ENCODE results near the gene TMSB10.

Gene TMSB10

DNA sequence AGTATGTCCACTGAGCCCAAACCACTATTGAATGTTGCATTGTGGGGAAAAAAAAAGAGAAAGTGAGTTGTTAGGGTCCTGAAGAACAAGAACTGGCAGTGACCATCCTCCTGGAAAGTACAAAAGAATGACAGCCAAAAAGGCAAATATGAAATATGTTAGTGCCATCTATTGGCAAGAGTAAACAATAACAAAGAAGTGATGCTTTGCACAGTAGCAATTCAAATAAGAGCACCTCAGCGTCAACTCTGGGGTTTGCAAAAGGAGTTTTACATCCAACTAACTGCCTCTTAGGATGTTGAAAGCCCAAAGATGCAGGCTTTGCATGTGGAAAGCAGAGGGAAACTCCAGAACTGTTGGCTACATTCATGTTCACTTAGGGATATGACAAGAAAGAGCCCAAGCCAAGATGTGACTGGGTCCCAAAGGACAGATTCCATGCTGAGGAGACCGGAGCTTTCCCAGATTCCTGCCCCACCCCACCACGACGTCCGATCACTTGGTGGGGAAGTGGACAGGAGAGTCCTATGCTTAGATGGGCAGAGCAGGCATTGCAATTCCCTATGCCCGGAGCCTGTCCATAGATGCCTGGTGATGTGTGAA lies 40.2 kb upstream of the TMSB10 start:
- TF ChIP-seq, protein P1, sequence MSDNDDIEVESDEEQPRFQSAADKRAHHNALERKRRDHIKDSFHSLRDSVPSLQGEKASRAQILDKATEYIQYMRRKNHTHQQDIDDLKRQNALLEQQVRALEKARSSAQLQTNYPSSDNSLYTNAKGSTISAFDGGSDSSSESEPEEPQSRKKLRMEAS (IDR thresholded peaks at IDR 0.05): no peak
- TF ChIP-seq RAD21 (IDR thresholded peaks at IDR 0.05; ENCODE audit: low read depth): peak; percentile 60

DNA sequence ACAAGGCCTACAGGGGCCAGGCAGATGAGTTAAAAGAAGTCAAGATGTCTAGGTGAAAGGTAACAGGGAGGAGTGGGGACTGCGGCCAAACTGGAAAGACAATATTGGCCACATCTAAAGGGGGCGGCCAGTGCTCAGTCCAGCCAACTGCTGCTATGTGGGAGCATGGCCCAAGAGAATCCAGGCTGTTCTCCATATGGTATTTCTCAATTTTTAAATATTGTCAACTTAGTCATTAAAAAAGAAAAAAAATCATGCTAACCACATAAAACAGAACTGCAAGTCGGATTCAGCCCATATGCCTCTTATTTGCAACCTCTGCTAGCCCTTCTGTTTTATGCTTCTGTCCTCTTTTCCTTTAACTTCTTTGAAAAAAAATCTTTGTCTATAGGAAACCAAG lies 39.3 kb upstream of the TMSB10 start:
- TF ChIP-seq TCF12 (IDR thresholded peaks at IDR 0.05; ENCODE audit: low read depth): no peak
- no peak for TF ChIP-seq YY1 (IDR thresholded peaks at IDR 0.05; ENCODE audit: low read depth)
- no peak for TF ChIP-seq TAF1 (IDR thresholded peaks at IDR 0.05; ENCODE audit: low read depth)
- no peak for TF ChIP-seq REST (IDR thresholded peaks at IDR 0.05; ENCODE audit: low read depth)
- TF ChIP-seq CREB1 (IDR thresholded peaks at IDR 0.05; ENCODE audit: low read depth): no peak
- TF ChIP-seq ZBTB7A (IDR thresholded peaks at IDR 0.05; ENCODE audit: low read depth): no peak
- TF ChIP-seq EP300 (IDR thresholded peaks at IDR 0.05; ENCODE audit: borderline replicate concordance): no peak
- no peak for TF ChIP-seq EGR1 (IDR thresholded peaks at IDR 0.05)
- no peak for TF ChIP-seq TEAD4 (IDR thresholded peaks at IDR 0.05)
- TF ChIP-seq, protein P1 (IDR thresholded peaks at IDR 0.05): no peak
- no peak for TF ChIP-seq CEBPB (IDR thresholded peaks at IDR 0.05)
- TF ChIP-seq, protein P2, sequence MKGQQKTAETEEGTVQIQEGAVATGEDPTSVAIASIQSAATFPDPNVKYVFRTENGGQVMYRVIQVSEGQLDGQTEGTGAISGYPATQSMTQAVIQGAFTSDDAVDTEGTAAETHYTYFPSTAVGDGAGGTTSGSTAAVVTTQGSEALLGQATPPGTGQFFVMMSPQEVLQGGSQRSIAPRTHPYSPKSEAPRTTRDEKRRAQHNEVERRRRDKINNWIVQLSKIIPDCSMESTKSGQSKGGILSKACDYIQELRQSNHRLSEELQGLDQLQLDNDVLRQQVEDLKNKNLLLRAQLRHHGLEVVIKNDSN (IDR thresholded peaks at IDR 0.05): no peak
- no peak for TF ChIP-seq FOXM1 (IDR thresholded peaks at IDR 0.05; ENCODE audit: borderline replicate concordance, low read depth)
- no peak for TF ChIP-seq NFIC (IDR thresholded peaks at IDR 0.05)
- no peak for TF ChIP-seq RAD21 (IDR thresholded peaks at IDR 0.05; ENCODE audit: low read depth)

DNA sequence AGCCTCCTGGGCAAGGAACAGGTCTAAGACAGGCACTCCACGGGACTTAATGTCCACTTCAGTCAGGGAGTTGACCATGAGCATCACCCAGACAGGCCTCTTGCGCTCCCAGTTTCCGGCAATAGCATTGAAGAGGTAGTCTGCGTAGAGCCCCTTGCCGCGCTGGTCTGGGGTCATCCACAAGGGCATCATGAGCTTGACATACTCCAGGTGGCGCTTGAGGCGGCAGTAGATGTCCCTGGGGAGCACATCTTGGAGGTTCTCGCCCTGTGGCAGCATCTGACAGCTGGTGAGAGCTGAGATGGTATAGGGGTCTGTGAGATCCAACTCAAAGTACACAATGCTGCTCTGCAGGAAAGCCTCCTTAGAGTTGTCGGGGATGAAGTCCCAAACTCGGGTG lies 35.1 kb upstream of the TMSB10 start:
- TF ChIP-seq YY1 (IDR thresholded peaks at IDR 0.05; ENCODE audit: low read depth): no peak
- TF ChIP-seq, protein P1 (IDR thresholded peaks at IDR 0.05): no peak
- TF ChIP-seq TEAD4 (IDR thresholded peaks at IDR 0.05): no peak
- TF ChIP-seq, protein P2 (IDR thresholded peaks at IDR 0.05): no peak
- TF ChIP-seq TCF12 (IDR thresholded peaks at IDR 0.05; ENCODE audit: low read depth): no peak
- TF ChIP-seq REST (IDR thresholded peaks at IDR 0.05; ENCODE audit: low read depth): no peak
- no peak for TF ChIP-seq ZBTB7A (IDR thresholded peaks at IDR 0.05; ENCODE audit: low read depth)
- TF ChIP-seq EGR1 (IDR thresholded peaks at IDR 0.05): no peak
- no peak for TF ChIP-seq FOXM1 (IDR thresholded peaks at IDR 0.05; ENCODE audit: borderline replicate concordance, low read depth)
- TF ChIP-seq NFIC (IDR thresholded peaks at IDR 0.05): no peak
- TF ChIP-seq RAD21 (IDR thresholded peaks at IDR 0.05; ENCODE audit: low read depth): no peak
- no peak for TF ChIP-seq TAF1 (IDR thresholded peaks at IDR 0.05; ENCODE audit: low read depth)

DNA sequence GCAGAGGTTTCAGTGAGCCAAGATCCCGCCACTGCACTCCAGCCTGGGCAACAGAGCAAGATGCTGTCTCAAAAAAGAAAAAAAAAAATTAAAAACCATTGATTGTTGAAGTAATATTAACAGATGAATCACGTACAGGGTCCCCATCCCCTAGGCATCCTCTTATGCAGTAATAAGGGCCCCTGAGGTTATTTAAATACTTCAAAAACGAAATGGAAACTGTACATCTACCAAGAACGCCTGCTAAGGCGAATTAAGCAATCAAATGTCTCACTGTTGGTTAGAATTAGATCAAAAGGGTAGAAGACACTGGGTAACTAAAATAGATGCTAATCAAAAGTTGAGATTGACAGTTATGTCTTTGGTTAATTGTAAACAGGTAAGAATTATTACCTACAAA lies 32.1 kb upstream of the TMSB10 start:
- no peak for TF ChIP-seq TAF1 (IDR thresholded peaks at IDR 0.05; ENCODE audit: low read depth)
- TF ChIP-seq CEBPB (IDR thresholded peaks at IDR 0.05): no peak
- TF ChIP-seq EP300 (IDR thresholded peaks at IDR 0.05; ENCODE audit: borderline replicate concordance): no peak
- no peak for TF ChIP-seq CREB1 (IDR thresholded peaks at IDR 0.05; ENCODE audit: low read depth)
- no peak for TF ChIP-seq EGR1 (IDR thresholded peaks at IDR 0.05)
- no peak for TF ChIP-seq NFIC (IDR thresholded peaks at IDR 0.05)
- no peak for TF ChIP-seq TEAD4 (IDR thresholded peaks at IDR 0.05)
- no peak for TF ChIP-seq RAD21 (IDR thresholded peaks at IDR 0.05; ENCODE audit: low read depth)
- TF ChIP-seq ZBTB7A (IDR thresholded peaks at IDR 0.05; ENCODE audit: low read depth): no peak
- TF ChIP-seq, protein P2 (IDR thresholded peaks at IDR 0.05): no peak
- TF ChIP-seq FOXM1 (IDR thresholded peaks at IDR 0.05; ENCODE audit: borderline replicate concordance, low read depth): no peak
- TF ChIP-seq REST (IDR thresholded peaks at IDR 0.05; ENCODE audit: low read depth): no peak
- TF ChIP-seq, protein P1 (IDR thresholded peaks at IDR 0.05): no peak
- TF ChIP-seq TCF12 (IDR thresholded peaks at IDR 0.05; ENCODE audit: low read depth): no peak
- no peak for TF ChIP-seq YY1 (IDR thresholded peaks at IDR 0.05; ENCODE audit: low read depth)

All from Ishikawa (cell line).